HG03108 (cell line): ENCODE data around the gene PPIF.

Experiments used
- ATAC-seq: cut with Tn5 transposase; IDR thresholded peaks from one replicate; pipeline ENCODE4 v1.9.1; 2021; ENCODE audit warnings: moderate library complexity; ENCODE audit not compliant: unreplicated experiment

Gene PPIF

GRCh38 chr10:79367426-79368189 is 20.3 kb downstream of the PPIF start:
- no peak for ATAC-seq

DNA sequence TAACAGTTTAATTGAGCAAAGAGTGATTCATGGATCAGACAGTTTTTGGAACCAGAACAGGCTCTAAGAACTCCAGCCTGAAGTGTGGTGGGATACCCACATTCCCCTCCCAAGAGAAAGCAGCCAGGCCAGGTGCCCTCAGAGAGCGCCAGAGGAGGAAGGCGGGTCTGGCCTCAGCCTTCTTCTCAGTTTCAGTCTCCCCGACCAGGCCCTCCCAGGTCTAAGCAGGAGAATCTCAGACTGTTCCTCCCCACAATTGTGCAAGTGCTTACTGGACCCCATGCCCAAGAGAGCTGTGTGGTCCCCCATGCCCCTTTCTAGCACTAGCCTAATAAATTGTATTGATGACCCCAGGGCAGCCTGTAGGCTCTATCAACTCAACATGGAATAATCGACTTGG is 25.6 kb downstream of the PPIF start:
- ATAC-seq, result no peak

GRCh38 chr10:79374312-79375191 is 27.3 kb downstream of the PPIF start:
- ATAC-seq, result no peak

DNA sequence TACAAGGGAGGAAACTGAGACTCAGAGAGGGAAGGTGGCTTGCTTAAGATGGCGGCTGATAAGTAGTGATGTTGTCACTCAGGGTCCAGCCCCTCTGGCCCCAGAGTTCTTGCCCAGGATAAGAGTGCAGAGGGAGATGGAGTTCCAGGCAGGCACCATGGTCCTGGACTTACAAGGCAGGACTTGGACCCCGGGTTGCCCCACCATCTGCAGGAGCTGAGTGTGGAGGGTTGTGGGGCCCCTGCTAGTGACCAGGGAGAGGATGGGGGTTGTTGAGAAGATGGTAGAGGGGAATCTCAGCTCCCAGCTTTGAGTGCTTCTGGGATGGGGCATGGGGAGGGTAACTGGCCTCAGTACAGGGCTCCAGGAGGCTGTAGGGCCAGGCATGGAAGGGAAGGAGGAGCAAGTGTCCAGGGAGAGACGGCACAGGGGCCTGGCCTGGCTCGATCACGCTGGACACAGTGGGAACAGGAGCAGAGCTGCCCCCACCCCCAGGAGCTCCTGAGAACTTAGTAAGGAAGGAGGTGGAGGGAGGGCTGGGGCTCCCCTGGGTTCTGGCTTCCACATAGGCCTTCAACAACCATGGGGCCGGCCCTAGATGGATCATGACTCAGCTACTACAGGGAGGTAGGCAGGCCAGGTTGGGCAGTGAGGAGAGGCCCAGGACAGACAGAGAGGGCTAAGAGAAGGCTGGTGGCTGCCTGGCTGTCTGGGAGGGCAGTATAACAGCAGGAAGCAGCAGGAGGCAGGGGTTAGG is 28.2 kb downstream of the PPIF start:
- no peak for ATAC-seq

DNA sequence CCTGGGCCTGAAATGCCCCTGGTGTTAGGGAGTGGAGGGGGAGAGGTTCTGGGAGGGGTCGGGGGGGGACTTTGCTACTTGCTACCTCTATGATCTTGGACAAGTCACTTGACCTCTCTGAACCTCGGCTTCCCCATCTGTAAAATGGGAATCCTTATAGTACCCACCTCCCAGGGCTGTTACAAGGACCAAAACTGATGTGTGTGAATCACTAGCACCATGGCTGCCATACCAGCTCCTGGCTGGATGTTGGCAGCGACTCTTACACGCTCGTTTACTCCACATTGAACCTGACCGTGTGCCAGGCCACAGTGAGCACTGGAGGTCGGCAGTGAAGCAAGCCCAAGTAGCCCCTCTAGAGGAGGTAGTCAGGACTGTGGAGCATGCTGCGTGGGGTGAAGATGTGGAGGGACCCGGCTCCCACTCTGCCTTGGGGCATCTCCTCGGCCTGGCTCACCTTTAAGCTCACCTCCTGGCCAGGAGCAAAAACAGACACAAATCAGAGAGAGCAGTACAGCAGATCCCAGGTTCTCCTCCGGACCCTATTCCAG is 28.9 kb downstream of the PPIF start:
- ATAC-seq, result no peak

DNA sequence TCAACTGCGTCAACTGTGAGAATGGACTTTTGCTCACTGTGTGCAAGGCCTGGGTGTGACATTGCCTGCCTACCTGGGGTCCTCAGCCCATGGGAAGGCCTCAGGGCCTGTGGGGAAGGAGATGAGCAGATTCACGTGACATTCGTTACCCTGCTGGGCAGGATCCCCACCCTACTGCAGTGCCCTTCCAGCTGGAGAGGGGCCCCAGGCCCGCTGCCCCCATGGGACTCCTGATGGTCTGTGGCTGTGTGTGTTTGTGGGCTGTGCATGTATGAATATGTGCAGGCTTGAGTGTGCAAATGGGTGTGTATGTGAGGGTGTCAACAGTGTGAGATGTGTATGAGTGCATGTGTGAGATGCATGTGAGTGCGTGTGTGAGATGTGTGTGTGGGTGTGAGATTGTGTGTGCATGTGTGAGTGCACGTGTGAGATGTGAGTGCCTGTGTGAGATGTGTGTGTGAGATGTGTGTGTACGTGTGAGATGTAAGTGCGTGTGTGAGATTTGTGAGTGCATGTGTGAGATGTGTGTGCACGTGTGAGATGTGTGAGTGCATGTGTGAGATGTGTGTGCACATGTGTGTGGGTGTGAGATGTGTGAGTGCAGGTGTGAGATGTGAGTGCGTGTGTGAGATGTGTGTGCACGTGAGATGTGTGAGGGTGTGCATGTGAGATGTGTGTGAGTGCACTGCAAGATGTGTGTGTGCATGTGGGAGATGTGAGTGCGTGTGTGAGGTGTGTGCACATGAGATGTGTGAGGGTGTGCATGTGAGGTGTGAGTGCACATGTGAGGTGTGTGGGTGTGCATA is 29.7 kb downstream of the PPIF start:
- ATAC-seq, result no peak

- no peak for ATAC-seq
Observed at GRCh38 chr10:79377557-79378382, 30.5 kb downstream of the PPIF start.

DNA sequence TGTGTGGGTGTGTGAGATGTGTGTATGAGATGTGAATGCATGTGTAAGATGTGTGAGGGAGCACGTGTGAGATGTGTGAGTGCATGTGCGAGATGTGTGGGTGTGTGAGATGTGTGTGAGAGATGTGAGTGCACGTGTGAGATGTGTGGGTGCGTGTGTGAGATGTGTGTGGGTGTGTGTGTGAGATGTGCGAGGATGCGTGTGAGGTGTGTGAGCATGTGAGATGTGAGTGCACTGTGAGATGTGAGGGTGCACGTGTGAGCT is 31.0 kb downstream of the PPIF start:
- ATAC-seq, result no peak

- ATAC-seq, result no peak
Observed at GRCh38 chr10:79378647-79379511, 31.6 kb downstream of the PPIF start.

DNA sequence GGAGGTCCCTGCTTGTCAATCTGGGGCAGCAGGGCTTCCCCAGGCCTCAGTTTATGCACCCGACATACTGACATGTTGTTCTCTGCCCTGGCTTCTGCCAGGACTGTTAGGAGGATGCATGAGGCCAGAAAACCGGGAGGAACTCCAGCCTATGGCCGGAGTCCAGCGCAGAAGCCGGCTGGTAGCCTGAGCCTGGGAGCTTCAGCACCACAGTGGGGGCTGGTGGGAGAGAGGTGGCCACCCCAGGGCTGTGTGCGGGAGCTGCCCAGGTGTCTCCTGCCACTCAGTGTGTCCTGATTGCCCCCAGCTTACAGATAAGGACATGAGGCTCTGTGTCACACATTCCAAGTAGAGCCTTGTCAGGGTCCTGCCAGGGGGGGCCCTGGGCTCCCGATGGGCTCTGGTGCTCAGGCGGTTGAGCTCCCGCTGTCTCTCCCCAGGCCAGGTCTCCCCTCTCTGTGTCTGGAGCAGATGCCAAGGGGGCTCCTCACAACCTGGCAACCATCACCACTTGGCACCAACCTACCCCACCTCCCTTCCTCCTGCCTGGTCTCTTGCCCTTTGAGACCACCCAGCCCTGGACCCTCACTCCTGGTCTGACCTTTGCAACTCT is 32.3 kb downstream of the PPIF start:
- ATAC-seq, result no peak

DNA sequence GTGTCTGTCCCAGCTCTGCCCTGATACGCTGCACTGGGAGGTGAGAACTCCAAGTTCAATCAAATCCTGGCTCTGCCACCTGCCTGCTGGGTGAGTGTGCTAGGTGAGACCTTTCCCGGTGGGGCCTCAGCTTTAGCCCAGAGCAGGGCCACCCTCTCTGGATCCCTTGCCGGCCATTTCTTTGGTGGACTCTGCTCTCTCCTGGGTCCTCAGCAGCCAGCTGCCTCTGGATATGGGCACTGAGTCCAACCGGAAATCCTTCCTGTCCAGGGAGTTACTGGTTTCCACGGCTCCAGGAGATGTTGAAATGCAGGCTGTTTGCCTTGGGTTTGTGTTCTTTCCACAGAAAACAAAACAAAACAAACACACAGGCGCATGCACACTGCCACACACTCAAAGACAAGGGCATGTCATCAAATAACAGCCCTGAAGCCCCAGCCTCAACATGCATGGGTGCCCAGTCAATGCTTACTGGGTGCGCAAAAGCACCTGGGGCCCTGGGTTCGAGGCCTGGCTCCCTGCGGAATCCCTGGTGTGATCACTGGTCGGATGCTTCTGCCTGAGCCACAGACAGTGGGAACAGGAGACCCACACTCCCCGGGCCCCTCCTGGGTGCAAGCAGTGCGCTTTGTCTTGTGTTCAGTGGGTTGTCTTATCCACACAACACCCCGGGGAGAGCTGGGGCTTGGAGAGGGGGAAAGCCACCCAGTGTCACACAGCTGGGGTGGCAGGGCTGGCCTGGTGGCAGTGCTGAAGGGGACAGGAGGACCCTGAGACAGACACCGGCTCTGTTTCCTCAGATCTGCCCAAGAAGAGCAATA is 33.1 kb downstream of the PPIF start:
- no peak for ATAC-seq

- no peak for ATAC-seq
Observed at GRCh38 chr10:79380946-79381721, 33.9 kb downstream of the PPIF start.

DNA sequence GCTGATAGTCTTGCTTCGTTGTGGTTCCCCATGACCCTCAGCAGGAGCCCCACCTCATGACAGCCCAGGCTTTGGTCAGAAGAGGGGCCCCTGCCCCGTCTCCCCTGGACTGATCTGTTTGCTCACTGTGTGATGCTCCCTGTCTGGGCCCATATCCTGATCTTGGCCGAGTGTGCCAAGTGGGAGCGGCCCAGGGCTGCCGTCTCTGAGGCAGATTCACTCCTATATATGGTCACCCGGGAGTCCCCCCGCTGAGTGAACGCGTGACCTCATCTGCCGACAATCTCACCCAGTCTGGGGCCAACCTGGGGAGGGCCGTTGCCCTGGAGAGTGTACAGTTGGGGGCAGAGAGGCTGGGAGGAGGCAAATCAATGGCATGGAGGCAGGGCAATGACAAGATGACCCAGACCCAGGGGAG is 34.5 kb downstream of the PPIF start:
- ATAC-seq, result no peak

DNA sequence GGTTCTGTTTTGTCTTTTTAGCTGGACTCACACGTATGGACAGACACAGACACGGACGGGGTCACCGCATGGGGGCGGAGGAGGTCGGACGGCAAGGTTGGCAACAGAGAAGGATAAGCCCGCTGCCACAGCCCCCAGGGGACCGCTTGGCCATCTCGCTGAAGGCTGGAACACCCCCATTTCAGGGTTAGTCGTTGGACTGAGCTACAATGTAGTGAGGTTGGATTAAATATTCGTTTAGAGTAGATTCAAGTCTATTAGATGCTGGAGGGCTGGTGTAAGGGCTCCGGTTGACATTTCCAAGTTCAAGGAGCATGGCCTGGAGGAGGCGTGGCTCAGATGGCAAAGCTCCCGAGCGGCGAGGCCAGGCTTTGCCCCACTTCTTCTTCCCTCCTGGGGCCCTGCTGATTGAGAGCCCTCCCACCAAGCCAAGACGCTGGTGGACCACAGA is 35.2 kb downstream of the PPIF start:
- no peak for ATAC-seq

GRCh38 chr10:79383974-79384606 is 36.8 kb downstream of the PPIF start:
- ATAC-seq, result no peak

GRCh38 chr10:79384773-79385391 is 37.6 kb downstream of the PPIF start:
- ATAC-seq, result no peak
